ENCODE data around the gene BCHE.

The BCHE gene

GRCh38 chr3:165837058-165837525 is at the start of gene BCHE:
Gene BCHE (minus strand): TSS chr3:165837423. CDS start chr3:165831033, 6,390 bp downstream.
- peak; percentile 87 for DNase-seq

GRCh38 chr3:165885558-165886270 is 48.5 kb upstream of the BCHE start:
- DNase-seq: no peak

- DNase-seq: no peak
Measured at GRCh38 chr3:165884518-165884917, 47.3 kb upstream of the BCHE start.

- peak; percentile 38 for DNase-seq
Measured at GRCh38 chr3:165883863-165884478, 46.7 kb upstream of the BCHE start.

GRCh38 chr3:165883117-165883516 is 45.9 kb upstream of the BCHE start:
- no peak for DNase-seq

- no peak for DNase-seq
Measured at GRCh38 chr3:165875644-165876043, 38.4 kb upstream of the BCHE start.

- no peak for DNase-seq
Measured at GRCh38 chr3:165874663-165875489, 37.7 kb upstream of the BCHE start.

GRCh38 chr3:165868088-165868487 is 30.9 kb upstream of the BCHE start:
- no peak for DNase-seq

- DNase-seq: no peak
Measured at GRCh38 chr3:165859061-165859460, 21.8 kb upstream of the BCHE start.

GRCh38 chr3:165855581-165855980 is 18.4 kb upstream of the BCHE start:
- no peak for DNase-seq

GRCh38 chr3:165854696-165855095 is 17.5 kb upstream of the BCHE start:
- peak; percentile 48 for DNase-seq

- DNase-seq: no peak
Measured at GRCh38 chr3:165852711-165853110, 15.5 kb upstream of the BCHE start.

- no peak for DNase-seq
Measured at GRCh38 chr3:165852191-165852590, 15.0 kb upstream of the BCHE start.

GRCh38 chr3:165846056-165846455 is 8.8 kb upstream of the BCHE start:
- DNase-seq: no peak

GRCh38 chr3:165839296-165840076 is 2.3 kb upstream of the BCHE start:
- DNase-seq: no peak

GRCh38 chr3:165837801-165838200 is 578 bp upstream of the BCHE start:
- DNase-seq: no peak

GRCh38 chr3:165835431-165835830 is 1.8 kb downstream of the BCHE start:
- peak; percentile 39 for DNase-seq

GRCh38 chr3:165830746-165831145 is 6.5 kb downstream of the BCHE start:
- no peak for DNase-seq

GRCh38 chr3:165827883-165828282 is 9.3 kb downstream of the BCHE start:
- DNase-seq: no peak

- DNase-seq: no peak
Measured at GRCh38 chr3:165827233-165827632, 10.0 kb downstream of the BCHE start.

- DNase-seq: no peak
Measured at GRCh38 chr3:165820671-165821123, 16.5 kb downstream of the BCHE start.

- DNase-seq: no peak
Measured at GRCh38 chr3:165817160-165817709, 20.0 kb downstream of the BCHE start.

Data from RPMI8226 (cell line).